ENCODE measurements around the gene RNF166. TPM values are rescaled to one million over a fixed set of nuclear protein-coding genes. Genes with fewer than 3 reads are reported as not detected.

Gene RNF166
- total RNA-seq, 3 donors from 2014 or later (not counting 1 experiment from before 2014, with no cell fraction given): 459 to 712 (median 501) TPM

DNA sequence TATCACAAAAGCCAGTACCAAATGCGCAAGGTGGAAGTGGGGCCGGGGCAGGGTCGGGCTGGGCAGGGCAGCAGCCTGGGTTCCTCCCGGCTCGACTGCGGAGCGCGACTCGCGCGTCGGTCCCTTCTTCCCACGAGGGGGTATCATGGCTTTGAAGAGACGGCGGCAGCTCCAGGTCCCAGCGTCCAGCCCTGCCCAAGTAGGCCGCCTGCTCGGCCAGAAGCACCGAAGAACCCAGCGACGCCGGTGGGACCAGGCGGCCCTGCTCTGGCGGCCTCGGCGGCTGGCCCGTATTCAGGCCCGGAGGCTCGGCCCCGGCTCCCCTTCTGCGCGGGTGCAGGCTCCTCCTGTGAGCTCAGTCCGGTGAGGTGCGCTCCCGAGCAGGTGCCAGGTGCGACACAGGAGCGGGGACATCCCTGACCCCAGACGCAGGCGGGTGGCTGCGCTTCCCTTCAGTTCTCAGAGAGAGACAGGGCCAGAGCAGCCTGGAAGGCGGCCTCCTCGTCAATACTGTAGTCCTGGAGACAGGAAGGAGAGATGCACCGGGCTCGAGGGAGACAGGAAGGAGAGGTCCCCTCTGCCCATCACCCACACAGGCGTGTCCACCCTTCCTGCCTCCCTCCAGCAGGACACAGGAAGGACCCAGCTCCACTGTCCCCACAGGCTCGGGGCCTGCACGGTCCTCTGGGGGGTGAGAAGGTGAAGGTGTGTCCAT lies 8.9 kb downstream of the RNF166 start:
- intact Hi-C loops (cut with micrococcal nuclease): no loop called here
- ATAC-seq: no peak
- peak overlapping the region; percentile 73 for H3K27ac Mint-ChIP-seq
- WGBS (ENCODE audit: insufficient coverage): 94% methylated on average over 44 of the region's 47 CpGs
- Histone ChIP-seq H3K9me3 (ENCODE audit: control insufficient read depth, insufficient read depth, low read length) (no peaks in the 10 kb centered on the region), H3K36me3 (ENCODE audit: control insufficient read depth, insufficient read depth, low read length) (peaks cover 52% of the 10 kb centered on the region), H3K4me1 (ENCODE audit: control insufficient read depth, insufficient read depth, low read length) (peaks cover 70% of the 10 kb centered on the region), H3K27me3 (ENCODE audit: control insufficient read depth, insufficient read depth, low read length) (no peaks in the 10 kb centered on the region), H3K27ac (ENCODE audit: low read length) (no peak overlapping the region), H3K4me3 (ENCODE audit: low read length) (no peak overlapping the region)
- H3K27me3 Mint-ChIP-seq (ENCODE audit: low read depth in 2 of 2): no peaks in the 10 kb centered on the region
- TF ChIP-seq, protein P1, sequence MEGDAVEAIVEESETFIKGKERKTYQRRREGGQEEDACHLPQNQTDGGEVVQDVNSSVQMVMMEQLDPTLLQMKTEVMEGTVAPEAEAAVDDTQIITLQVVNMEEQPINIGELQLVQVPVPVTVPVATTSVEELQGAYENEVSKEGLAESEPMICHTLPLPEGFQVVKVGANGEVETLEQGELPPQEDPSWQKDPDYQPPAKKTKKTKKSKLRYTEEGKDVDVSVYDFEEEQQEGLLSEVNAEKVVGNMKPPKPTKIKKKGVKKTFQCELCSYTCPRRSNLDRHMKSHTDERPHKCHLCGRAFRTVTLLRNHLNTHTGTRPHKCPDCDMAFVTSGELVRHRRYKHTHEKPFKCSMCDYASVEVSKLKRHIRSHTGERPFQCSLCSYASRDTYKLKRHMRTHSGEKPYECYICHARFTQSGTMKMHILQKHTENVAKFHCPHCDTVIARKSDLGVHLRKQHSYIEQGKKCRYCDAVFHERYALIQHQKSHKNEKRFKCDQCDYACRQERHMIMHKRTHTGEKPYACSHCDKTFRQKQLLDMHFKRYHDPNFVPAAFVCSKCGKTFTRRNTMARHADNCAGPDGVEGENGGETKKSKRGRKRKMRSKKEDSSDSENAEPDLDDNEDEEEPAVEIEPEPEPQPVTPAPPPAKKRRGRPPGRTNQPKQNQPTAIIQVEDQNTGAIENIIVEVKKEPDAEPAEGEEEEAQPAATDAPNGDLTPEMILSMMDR (IDR thresholded peaks at IDR 0.05): no peak
- no peak for DNase-seq
- H3K4me3 Mint-ChIP-seq: peak overlapping the region; percentile 31
- H3K36me3 Mint-ChIP-seq: no peaks in the 10 kb centered on the region
- peaks cover 32 to 51% of the 10 kb centered on the region in 2 donors for H3K4me1 Mint-ChIP-seq
- H3K9me3 Mint-ChIP-seq: no peaks in the 10 kb centered on the region

DNA sequence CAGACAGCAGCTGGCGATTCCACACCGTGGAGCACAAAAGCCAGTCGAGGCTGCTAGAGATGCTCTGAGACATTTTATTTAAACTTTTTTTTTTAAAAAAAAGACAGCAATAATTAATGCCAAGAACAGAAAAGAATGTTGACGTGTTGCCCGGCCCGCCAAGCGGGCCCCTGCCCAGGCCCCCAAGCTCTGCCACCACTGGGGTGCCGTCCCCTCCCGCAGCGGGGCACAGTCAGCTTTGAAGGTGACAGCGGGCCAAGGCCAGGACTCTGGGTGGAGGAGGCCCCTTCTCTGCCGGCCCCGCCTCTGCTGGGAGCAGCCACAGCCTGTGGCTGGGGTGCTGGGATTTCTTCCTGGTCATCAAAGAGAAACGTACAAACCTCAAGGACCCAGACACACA lies 9.8 kb downstream of the RNF166 start:
- H3K27me3 ChIP-seq (ENCODE audit: control insufficient read depth, insufficient read depth, low read length): no peaks in the 10 kb centered on the region
- H3K4me3 Mint-ChIP-seq: no peak overlapping the region
- WGBS (ENCODE audit: insufficient coverage): 90% methylated on average over 14 of the region's 14 CpGs
- TF ChIP-seq, protein P1 (IDR thresholded peaks at IDR 0.05): no peak
- H3K27ac ChIP-seq (ENCODE audit: low read length): no peak overlapping the region
- H3K27me3 Mint-ChIP-seq (ENCODE audit: low read depth in 2 of 2): no peaks in the 10 kb centered on the region
- H3K9me3 Mint-ChIP-seq: no peaks in the 10 kb centered on the region
- no peak for ATAC-seq
- no peaks in the 10 kb centered on the region for H3K36me3 Mint-ChIP-seq
- H3K4me1 Mint-ChIP-seq: peaks cover 25 to 50% of the 10 kb centered on the region in 2 donors
- peaks cover 52% of the 10 kb centered on the region for H3K36me3 ChIP-seq (ENCODE audit: control insufficient read depth, insufficient read depth, low read length)
- H3K4me3 ChIP-seq (ENCODE audit: low read length): no peak overlapping the region
- no peak for DNase-seq
- H3K27ac Mint-ChIP-seq: peak overlapping the region in 1 of 2 donors; percentile 73
- peaks cover 70% of the 10 kb centered on the region for H3K4me1 ChIP-seq (ENCODE audit: control insufficient read depth, insufficient read depth, low read length)
- intact Hi-C loops (cut with micrococcal nuclease): no loop called here
- no peaks in the 10 kb centered on the region for H3K9me3 ChIP-seq (ENCODE audit: control insufficient read depth, insufficient read depth, low read length)

DNA sequence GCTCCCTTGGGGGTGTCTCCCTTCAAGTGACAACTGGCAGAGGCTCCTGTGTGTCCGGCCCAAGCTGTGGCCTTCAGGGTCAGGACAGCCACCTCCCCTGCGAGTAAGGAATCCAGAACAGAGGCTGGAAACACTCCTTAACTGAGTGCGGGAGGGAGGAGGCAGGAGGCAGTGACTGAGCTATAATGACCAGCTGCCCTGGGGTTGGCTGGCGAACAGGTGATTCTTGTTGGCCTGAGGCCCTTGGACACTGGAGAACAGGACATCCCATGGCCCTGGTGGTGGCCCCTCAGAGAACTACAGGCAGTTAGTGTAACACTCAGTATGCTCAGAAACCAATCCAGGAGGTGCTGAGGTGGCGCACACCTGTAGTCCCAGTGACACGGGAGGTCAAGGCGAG lies 10.5 kb downstream of the RNF166 start:
- Histone ChIP-seq H3K27me3 (ENCODE audit: control insufficient read depth, insufficient read depth, low read length) (no peaks in the 10 kb centered on the region), H3K36me3 (ENCODE audit: control insufficient read depth, insufficient read depth, low read length) (peaks cover 52% of the 10 kb centered on the region), H3K27ac (ENCODE audit: low read length) (no peak overlapping the region), H3K4me3 (ENCODE audit: low read length) (no peak overlapping the region), H3K9me3 (ENCODE audit: control insufficient read depth, insufficient read depth, low read length) (no peaks in the 10 kb centered on the region), H3K4me1 (ENCODE audit: control insufficient read depth, insufficient read depth, low read length) (peaks cover 71% of the 10 kb centered on the region)
- no peak for ATAC-seq
- Mint-ChIP-seq H3K27me3 (ENCODE audit: low read depth in 2 of 2) (no peaks in the 10 kb centered on the region), H3K36me3 (no peaks in the 10 kb centered on the region), H3K27ac (no peak overlapping the region), H3K4me1 (peaks cover 21 to 48% of the 10 kb centered on the region in 2 donors), H3K9me3 (no peaks in the 10 kb centered on the region), H3K4me3 (no peak overlapping the region)
- intact Hi-C loops (cut with micrococcal nuclease): no loop called here
- DNase-seq: no peak
- TF ChIP-seq, protein P1 (IDR thresholded peaks at IDR 0.05): no peak
- WGBS (ENCODE audit: insufficient coverage): 98% methylated on average over 7 of the region's 7 CpGs

DNA sequence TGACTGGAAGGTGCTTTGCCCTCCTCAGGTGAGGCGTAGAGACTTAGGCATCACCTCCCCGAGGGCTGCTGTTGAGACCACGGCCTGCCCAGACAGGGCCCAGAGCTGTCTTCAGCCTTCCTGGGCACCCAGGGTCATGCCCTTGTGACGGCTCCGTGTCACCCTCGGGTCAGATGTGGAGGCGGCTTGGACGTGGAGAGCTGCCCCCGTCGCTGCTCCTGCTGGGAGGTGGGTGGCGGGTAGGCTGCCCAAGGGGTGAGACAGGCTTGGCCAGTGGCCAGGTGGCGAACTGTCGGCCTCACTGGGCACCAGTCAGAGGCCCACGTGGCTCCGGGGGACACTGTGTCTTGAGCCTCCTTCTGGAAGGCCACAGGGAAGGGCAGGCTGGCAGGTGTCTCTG lies 11.0 kb downstream of the RNF166 start:
- TF ChIP-seq, protein P1 (IDR thresholded peaks at IDR 0.05): no peak
- peaks cover 71% of the 10 kb centered on the region for H3K4me1 ChIP-seq (ENCODE audit: control insufficient read depth, insufficient read depth, low read length)
- no peak overlapping the region for H3K4me3 ChIP-seq (ENCODE audit: low read length)
- intact Hi-C loops (cut with micrococcal nuclease): no loop called here
- H3K27me3 Mint-ChIP-seq (ENCODE audit: low read depth in 2 of 2): no peaks in the 10 kb centered on the region
- no peaks in the 10 kb centered on the region for H3K9me3 Mint-ChIP-seq
- no peaks in the 10 kb centered on the region for H3K36me3 Mint-ChIP-seq
- H3K27ac ChIP-seq (ENCODE audit: low read length): no peak overlapping the region
- DNase-seq (no peak), ATAC-seq (no peak)
- no peak overlapping the region for H3K27ac Mint-ChIP-seq
- no peak overlapping the region for H3K4me3 Mint-ChIP-seq
- 88% methylated on average over 15 of the region's 15 CpGs for WGBS (ENCODE audit: insufficient coverage)
- no peaks in the 10 kb centered on the region for H3K27me3 ChIP-seq (ENCODE audit: control insufficient read depth, insufficient read depth, low read length)
- H3K9me3 ChIP-seq (ENCODE audit: control insufficient read depth, insufficient read depth, low read length): no peaks in the 10 kb centered on the region
- peaks cover 52% of the 10 kb centered on the region for H3K36me3 ChIP-seq (ENCODE audit: control insufficient read depth, insufficient read depth, low read length)
- peaks cover 21 to 48% of the 10 kb centered on the region in 2 donors for H3K4me1 Mint-ChIP-seq
